IgD-negative memory B cell (primary cell): Measurements from ENCODE around the gene FZD2. TPM values are rescaled to one million over a fixed set of nuclear protein-coding genes. Genes with fewer than 3 reads are reported as not detected.
"Not testable (repeated sequence)": the region's sequence is repeated elsewhere in the genome, so short reads cannot be mapped to it uniquely, and the experiment has no call there.

Source experiments
- H3K27ac Mint-ChIP-seq, 3 donors: one replicate each; pipeline ENCODE4 v1.8.0; 2020 to 2022; ENCODE audit warnings: mild to moderate bottlenecking in 3 of 3, mixed read lengths in 3 of 3, moderate library complexity in 1 of 3
- H3K27me3 Mint-ChIP-seq: one replicate; pipeline ENCODE4 v1.8.0; 2021; ENCODE audit warnings: mixed read lengths
- H3K36me3 Mint-ChIP-seq: one replicate; pipeline ENCODE4 v1.8.0; 2020; ENCODE audit warnings: mild to moderate bottlenecking, mixed read lengths
- H3K4me1 Mint-ChIP-seq, 3 donors: one replicate each; pipeline ENCODE4 v1.8.0; 2020 to 2022; ENCODE audit warnings: mixed read lengths in 3 of 3, mild to moderate bottlenecking in 1 of 3
- H3K4me3 Mint-ChIP-seq, 4 donors: one replicate each; pipeline ENCODE4 v1.8.0; 2020 to 2022; ENCODE audit warnings: mild to moderate bottlenecking in 4 of 4, mixed read lengths in 4 of 4, moderate library complexity in 3 of 4
- H3K9me3 Mint-ChIP-seq, 3 donors: one replicate each; pipeline ENCODE4 v1.8.0; 2020 to 2021; ENCODE audit warnings: mixed read lengths in 3 of 3, mild to moderate bottlenecking in 1 of 3
- polyA plus RNA-seq: library from polyadenylated mRNA; unstranded; fragments of 300-500 nt; fragmentation: Illumina TruSeq; gene quantifications from one replicate; pipeline ENCODE4 v1.2.3, GENCODE V29; 2021

The FZD2 gene
- polyA plus RNA-seq, 1 donor from 2014 or later, result not detected

DNA sequence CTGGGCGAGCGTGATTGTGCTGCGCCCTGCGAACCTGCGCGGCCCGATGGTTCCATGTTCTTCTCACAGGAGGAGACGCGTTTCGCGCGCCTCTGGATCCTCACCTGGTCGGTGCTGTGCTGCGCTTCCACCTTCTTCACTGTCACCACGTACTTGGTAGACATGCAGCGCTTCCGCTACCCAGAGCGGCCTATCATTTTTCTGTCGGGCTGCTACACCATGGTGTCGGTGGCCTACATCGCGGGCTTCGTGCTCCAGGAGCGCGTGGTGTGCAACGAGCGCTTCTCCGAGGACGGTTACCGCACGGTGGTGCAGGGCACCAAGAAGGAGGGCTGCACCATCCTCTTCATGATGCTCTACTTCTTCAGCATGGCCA lies 1.0 kb downstream of the FZD2 start:
- peaks cover 30% of the 10 kb centered on the region for H3K27me3 Mint-ChIP-seq
- H3K36me3 Mint-ChIP-seq, result no peaks in the 10 kb centered on the region
- peak overlapping the region; percentile 87 to 97 (median 94) for H3K4me3 Mint-ChIP-seq
- H3K27ac Mint-ChIP-seq, result peak overlapping the region in 1 of 3 donors; percentile 44
- peaks cover 10% of the 10 kb centered on the region in 3 donors for H3K4me1 Mint-ChIP-seq
- H3K9me3 Mint-ChIP-seq, result no peaks in the 10 kb centered on the region

DNA sequence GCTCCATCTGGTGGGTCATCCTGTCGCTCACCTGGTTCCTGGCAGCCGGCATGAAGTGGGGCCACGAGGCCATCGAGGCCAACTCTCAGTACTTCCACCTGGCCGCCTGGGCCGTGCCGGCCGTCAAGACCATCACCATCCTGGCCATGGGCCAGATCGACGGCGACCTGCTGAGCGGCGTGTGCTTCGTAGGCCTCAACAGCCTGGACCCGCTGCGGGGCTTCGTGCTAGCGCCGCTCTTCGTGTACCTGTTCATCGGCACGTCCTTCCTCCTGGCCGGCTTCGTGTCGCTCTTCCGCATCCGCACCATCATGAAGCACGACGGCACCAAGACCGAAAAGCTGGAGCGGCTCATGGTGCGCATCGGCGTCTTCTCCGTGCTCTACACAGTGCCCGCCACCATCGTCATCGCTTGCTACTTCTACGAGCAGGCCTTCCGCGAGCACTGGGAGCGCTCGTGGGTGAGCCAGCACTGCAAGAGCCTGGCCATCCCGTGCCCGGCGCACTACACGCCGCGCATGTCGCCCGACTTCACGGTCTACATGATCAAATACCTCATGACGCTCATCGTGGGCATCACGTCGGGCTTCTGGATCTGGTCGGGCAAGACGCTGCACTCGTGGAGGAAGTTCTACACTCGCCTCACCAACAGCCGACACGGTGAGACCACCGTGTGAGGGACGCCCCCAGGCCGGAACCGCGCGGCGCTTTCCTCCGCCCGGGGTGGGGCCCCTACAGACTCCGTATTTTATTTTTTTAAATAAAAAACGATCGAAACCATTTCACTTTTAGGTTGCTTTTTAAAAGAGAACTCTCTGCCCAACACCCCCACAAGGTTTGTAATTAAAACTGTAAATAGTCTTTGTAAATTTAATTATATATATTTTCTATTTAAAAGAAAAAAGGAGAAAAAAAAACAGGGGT lies 1.7 kb downstream of the FZD2 start:
- Mint-ChIP-seq H3K4me1 (peaks cover 10% of the 10 kb centered on the region in 3 donors), H3K4me3 (peak overlapping the region; percentile 87 to 96 (median 90)), H3K9me3 (no peaks in the 10 kb centered on the region), H3K27ac (peak overlapping the region in 1 of 3 donors; percentile 44), H3K36me3 (no peaks in the 10 kb centered on the region), H3K27me3 (peaks cover 33% of the 10 kb centered on the region)

GRCh38 chr17:44559634-44560554 lies 2.6 kb downstream of the FZD2 start:
- Mint-ChIP-seq H3K4me3 (peak overlapping the region in 1 of 4 donors; percentile 63), H3K27me3 (peaks cover 37% of the 10 kb centered on the region), H3K4me1 (peaks cover 10% of the 10 kb centered on the region in 3 donors), H3K9me3 (no peaks in the 10 kb centered on the region), H3K36me3 (no peaks in the 10 kb centered on the region), H3K27ac (peak overlapping the region in 1 of 3 donors; percentile 73)

DNA sequence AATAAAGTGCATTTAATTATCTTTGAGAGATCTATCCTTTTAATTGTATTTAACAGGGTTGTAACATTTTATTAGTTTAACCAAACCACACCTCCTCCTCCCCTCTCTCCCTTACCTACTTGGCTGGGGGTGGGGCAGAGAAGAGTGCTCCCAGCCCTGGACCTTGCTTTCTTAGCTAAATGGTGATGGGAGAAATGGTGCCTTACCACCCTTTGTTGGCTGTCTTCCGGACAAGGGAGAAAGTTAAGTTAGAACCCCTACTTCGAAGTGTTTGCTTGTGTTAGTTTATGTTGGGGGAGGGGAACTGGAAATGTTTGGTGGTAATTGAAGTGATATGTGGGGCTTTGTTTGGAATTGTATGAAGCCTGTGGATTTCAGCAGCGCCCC lies 3.9 kb downstream of the FZD2 start:
- Mint-ChIP-seq H3K4me3 (peak overlapping the region in 1 of 4 donors; percentile 63), H3K4me1 (peaks cover 7 to 10% (median 10%) of the 10 kb centered on the region in 3 donors), H3K9me3 (peaks cover 0 to 5% (median 0%) of the 10 kb centered on the region in 3 donors), H3K36me3 (no peaks in the 10 kb centered on the region), H3K27me3 (peaks cover 38% of the 10 kb centered on the region), H3K27ac (no peak overlapping the region)

DNA sequence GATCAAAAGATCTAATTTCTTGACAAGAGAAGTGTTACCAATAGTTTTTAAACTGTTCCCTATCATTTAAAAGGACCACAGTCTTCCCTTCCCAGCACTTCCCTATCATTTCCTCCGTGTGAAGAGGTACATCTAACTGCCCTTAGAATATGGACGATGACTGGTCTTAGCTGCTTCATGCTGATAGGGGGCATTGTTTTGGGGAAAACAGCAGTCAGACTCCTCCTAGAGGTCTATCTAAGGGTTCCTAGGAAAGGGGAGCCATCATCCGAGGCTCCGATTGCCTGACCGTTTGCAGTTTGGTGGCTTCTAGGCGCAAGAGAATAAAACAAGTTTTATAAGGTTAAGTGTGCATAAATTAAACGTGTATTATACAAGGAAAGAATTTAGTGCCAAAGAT lies 7.1 kb downstream of the FZD2 start:
- Mint-ChIP-seq H3K4me1 (peaks cover 0 to 4% (median 3%) of the 10 kb centered on the region in 3 donors), H3K27ac (no peak overlapping the region), H3K4me3 (peak overlapping the region in 1 of 4 donors; percentile 30), H3K9me3 (peaks cover 0 to 5% (median 0%) of the 10 kb centered on the region in 3 donors), H3K27me3 (peaks cover 30% of the 10 kb centered on the region), H3K36me3 (no peaks in the 10 kb centered on the region)

DNA sequence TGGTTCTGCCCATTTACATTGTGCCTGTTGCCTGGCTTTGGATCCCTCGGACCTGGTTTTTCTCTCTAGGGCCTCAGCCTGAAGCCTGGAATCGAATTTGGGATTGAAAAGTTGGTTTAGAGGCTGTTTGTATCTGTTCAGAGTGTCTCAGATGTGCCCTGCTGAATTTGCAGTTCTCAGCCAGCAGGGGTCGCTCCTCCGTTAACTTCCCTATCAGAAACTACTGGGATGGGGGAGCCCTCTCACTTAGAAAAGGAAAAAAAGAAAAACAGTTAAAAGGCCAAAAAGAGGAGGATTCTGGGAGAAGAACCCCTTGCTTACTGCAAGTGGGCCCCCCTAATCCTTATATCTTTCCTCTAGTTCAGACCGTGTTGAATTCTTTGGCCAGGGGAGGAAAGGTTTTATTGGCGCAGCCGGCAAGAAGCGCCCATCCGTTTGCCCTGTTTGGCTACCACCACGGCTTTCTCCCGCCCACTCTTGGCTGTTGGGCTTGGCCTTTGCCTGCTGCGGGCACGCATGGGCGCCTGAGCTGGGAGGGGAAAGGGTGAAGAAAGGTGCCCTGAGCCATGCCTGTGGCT lies 8.7 kb downstream of the FZD2 start:
- Mint-ChIP-seq H3K4me3 (no peak overlapping the region), H3K4me1 (peaks cover 0 to 4% (median 0%) of the 10 kb centered on the region in 3 donors), H3K27ac (no peak overlapping the region), H3K9me3 (peaks cover 0 to 5% (median 0%) of the 10 kb centered on the region in 3 donors), H3K36me3 (no peaks in the 10 kb centered on the region), H3K27me3 (peaks cover 22% of the 10 kb centered on the region)

DNA sequence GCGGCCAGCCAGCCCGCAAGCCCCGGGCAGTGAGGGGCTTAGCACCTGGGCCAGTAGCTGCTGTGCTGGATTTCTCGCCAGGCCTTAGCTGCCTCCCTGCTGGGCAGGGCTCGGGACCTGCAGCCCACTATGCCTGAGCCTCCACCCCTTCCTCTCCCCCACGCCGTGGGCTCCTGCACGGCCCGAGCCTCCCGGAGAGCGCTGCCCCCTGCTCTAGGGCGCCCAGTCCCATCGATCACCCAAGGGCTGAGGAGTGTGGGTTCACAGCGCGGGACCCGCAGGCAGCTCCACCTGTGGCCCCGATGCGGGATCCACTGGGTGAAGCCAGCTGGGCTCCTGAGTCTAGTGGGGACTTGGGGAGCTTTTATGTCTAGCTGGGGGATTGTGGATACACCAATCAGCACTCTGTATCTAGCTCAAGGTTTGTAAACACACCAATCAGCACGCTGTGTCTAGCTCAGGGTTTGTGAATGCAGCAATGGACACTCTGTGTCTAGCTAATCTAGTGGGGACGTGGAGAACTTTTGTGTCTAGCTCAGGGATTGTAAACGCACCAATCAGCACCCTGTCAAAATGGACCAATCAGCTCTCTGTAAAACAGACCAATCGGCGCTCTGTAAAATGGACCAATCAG lies 11.1 kb downstream of the FZD2 start:
- not testable (repeated sequence) for H3K9me3 Mint-ChIP-seq, H3K4me1 Mint-ChIP-seq, H3K4me3 Mint-ChIP-seq, H3K36me3 Mint-ChIP-seq
- peaks cover 12% of the 10 kb centered on the region for H3K27me3 Mint-ChIP-seq
- H3K27ac Mint-ChIP-seq, result peak overlapping the region in 1 of 3 donors; percentile 90

GRCh38 chr17:44568945-44569858 lies 11.9 kb downstream of the FZD2 start:
- H3K27ac Mint-ChIP-seq, result peak overlapping the region in 2 of 3 donors; percentile 67 to 90
- H3K4me3 Mint-ChIP-seq, result no peak overlapping the region

DNA sequence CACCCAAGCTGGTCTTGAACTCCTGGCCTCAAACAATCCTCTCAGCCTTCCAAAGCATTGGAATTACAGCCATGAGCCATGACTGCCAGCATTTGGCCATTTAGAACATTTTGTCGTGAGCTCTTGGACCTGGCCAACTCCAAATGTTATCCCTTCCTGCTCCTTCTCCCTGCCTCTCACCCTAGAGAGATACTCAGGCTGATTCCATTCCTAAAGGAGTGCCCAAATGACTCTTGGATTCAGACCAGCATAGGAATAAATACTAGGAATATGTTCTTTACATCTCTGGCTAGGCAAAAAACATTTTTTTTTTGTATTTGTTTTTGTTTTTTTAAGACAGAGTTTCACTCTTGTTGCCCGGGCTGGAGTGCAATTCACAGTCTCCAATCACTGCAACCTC lies 15.5 kb downstream of the FZD2 start:
- Mint-ChIP-seq H3K27me3 (peaks cover 8% of the 10 kb centered on the region), H3K9me3 (peaks cover 0 to 2% (median 0%) of the 10 kb centered on the region in 3 donors), H3K27ac (no peak overlapping the region), H3K4me3 (no peak overlapping the region), H3K36me3 (no peaks in the 10 kb centered on the region), H3K4me1 (peaks cover 0 to 4% (median 2%) of the 10 kb centered on the region in 3 donors)

More at GRCh38 chr17:44568945-44569858, 11.9 kb downstream of the FZD2 start:
- H3K36me3 Mint-ChIP-seq, result no peaks in the 10 kb centered on the region
- peaks cover 0 to 4% (median 2%) of the 10 kb centered on the region in 3 donors for H3K4me1 Mint-ChIP-seq
- H3K9me3 Mint-ChIP-seq, result peaks cover 0 to 7% (median 0%) of the 10 kb centered on the region in 3 donors
- H3K27me3 Mint-ChIP-seq, result peaks cover 12% of the 10 kb centered on the region

GRCh38 chr17:44575403-44575802 lies 18.1 kb downstream of the FZD2 start:
- Mint-ChIP-seq H3K4me3 (no peak overlapping the region), H3K4me1 (peaks cover 0 to 2% (median 0%) of the 10 kb centered on the region in 3 donors), H3K27ac (no peak overlapping the region), H3K36me3 (no peaks in the 10 kb centered on the region), H3K27me3 (peaks cover 12% of the 10 kb centered on the region), H3K9me3 (peaks cover 0 to 2% (median 0%) of the 10 kb centered on the region in 3 donors)

- no peak overlapping the region for H3K4me3 Mint-ChIP-seq
- no peaks in the 10 kb centered on the region for H3K36me3 Mint-ChIP-seq
- H3K27me3 Mint-ChIP-seq, result peaks cover 11% of the 10 kb centered on the region
- peaks cover 0 to 2% (median 0%) of the 10 kb centered on the region in 3 donors for H3K4me1 Mint-ChIP-seq
- no peaks in the 10 kb centered on the region for H3K9me3 Mint-ChIP-seq
- H3K27ac Mint-ChIP-seq, result no peak overlapping the region
Observed at GRCh38 chr17:44578947-44579346, 21.7 kb downstream of the FZD2 start.

- Mint-ChIP-seq H3K36me3 (no peaks in the 10 kb centered on the region), H3K27me3 (peaks cover 9% of the 10 kb centered on the region), H3K9me3 (no peaks in the 10 kb centered on the region), H3K4me1 (peaks cover 0 to 2% (median 0%) of the 10 kb centered on the region in 3 donors), H3K4me3 (no peak overlapping the region), H3K27ac (no peak overlapping the region)
Observed at GRCh38 chr17:44581868-44582267, 24.6 kb downstream of the FZD2 start.

DNA sequence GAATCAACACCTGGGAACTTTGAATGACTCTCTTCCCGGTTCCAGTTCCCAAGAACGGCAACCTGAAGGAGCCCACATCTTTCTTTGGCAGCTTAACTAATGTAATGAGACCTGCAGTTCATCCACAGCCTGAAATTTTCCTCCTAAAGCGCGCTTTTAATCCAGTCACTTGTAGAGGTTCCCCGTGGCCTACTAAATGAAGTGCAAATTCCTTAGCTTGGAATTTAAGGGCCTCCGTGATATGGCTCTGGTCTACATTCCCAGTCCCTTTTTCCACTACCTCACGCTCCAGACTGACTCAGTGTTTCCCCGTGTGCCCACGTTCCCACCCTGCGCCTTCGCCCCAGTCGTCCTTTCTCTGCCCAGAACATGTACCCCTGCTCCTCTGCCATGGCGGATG lies 27.2 kb downstream of the FZD2 start:
- Mint-ChIP-seq H3K4me3 (no peak overlapping the region), H3K36me3 (no peaks in the 10 kb centered on the region), H3K27ac (no peak overlapping the region), H3K27me3 (peaks cover 9% of the 10 kb centered on the region), H3K4me1 (peaks cover 0 to 2% (median 0%) of the 10 kb centered on the region in 3 donors), H3K9me3 (no peaks in the 10 kb centered on the region)
